Chondrocyte (in vitro differentiated cells): ENCODE results near the gene KIAA0513. TPM values are rescaled to one million over a fixed set of nuclear protein-coding genes. Genes with fewer than 3 reads are reported as not detected.
A peak's percentile ranks its signal among the peaks of the same experiment; 100 is the strongest.

Source experiments
- DNase-seq: peaks from one replicate; pipeline ENCODE4 v3.0.0; 2021; ENCODE audit warnings: mixed read lengths, low spot score
- H3K27ac Mint-ChIP-seq: one replicate; pipeline ENCODE4 v1.8.0; 2021; ENCODE audit warnings: mild to moderate bottlenecking, moderate library complexity, mixed read lengths; ENCODE audit not compliant: unreplicated experiment
- H3K27me3 Mint-ChIP-seq: 2 replicates; pipeline ENCODE4 v1.8.0; 2021; ENCODE audit warnings: low read depth, mixed read lengths
- H3K36me3 Mint-ChIP-seq: 2 replicates; pipeline ENCODE4 v1.8.0; 2021; ENCODE audit warnings: low read depth, mixed read lengths
- H3K4me1 Mint-ChIP-seq: 2 replicates; pipeline ENCODE4 v1.8.0; 2021; ENCODE audit warnings: low read depth, mild to moderate bottlenecking, mixed read lengths
- H3K4me3 Mint-ChIP-seq: one replicate; pipeline ENCODE4 v1.8.0; 2021; ENCODE audit warnings: mild to moderate bottlenecking, moderate library complexity, mixed read lengths; ENCODE audit not compliant: unreplicated experiment
- H3K9me3 Mint-ChIP-seq: 2 replicates; pipeline ENCODE4 v1.8.0; 2021; ENCODE audit warnings: low read depth, mixed read lengths
- CTCF ChIP-seq: fragments of 200-600 bp; sonication (generic); IDR thresholded peaks from 2 replicates; pipeline ENCODE4 v1.5.0; 2021; ENCODE audit warnings: antibody characterized with exemption, mild to moderate bottlenecking, moderate library complexity
- total RNA-seq: library from RNA; stranded (reverse); gene quantifications from 3 replicates; pipeline ENCODE4 v1.2.1, GENCODE V29; 2021

Gene KIAA0513
- total RNA-seq, 1 donor from 2014 or later, result 11.6 TPM

- H3K27me3 Mint-ChIP-seq, result no peaks in the 10 kb centered on the region
- H3K4me3 Mint-ChIP-seq, result peak within 1 kb of the TSS; percentile 98
- TF ChIP-seq CTCF, result peak; percentile 51
- no peak for DNase-seq
- H3K36me3 Mint-ChIP-seq, result no peaks in the 10 kb centered on the region
- peak within 1 kb of the TSS; percentile 100 for H3K27ac Mint-ChIP-seq
- H3K9me3 Mint-ChIP-seq, result no peaks in the 10 kb centered on the region
- H3K4me1 Mint-ChIP-seq, result peaks cover 46% of the 10 kb centered on the region
Observed at GRCh38 chr16:85010931-85011845, 16.4 kb upstream of the KIAA0513 start, which contains the start of gene ZDHHC7. Gene ZDHHC7, minus strand, starts transcription at chr16:85011535. Its CDS starts 20,917 bp downstream, at chr16:84990618.

GRCh38 chr16:85011846-85012284, 15.7 kb upstream of the KIAA0513 start:
- no peak for TF ChIP-seq CTCF
- Mint-ChIP-seq H3K4me1 (peaks cover 43% of the 10 kb centered on the region), H3K4me3 (peak overlapping the region; percentile 93), H3K27me3 (no peaks in the 10 kb centered on the region), H3K36me3 (no peaks in the 10 kb centered on the region), H3K27ac (peak overlapping the region; percentile 100), H3K9me3 (no peaks in the 10 kb centered on the region)
- DNase-seq, result no peak

- Mint-ChIP-seq H3K36me3 (no peaks in the 10 kb centered on the region), H3K27ac (no peak overlapping the region), H3K9me3 (no peaks in the 10 kb centered on the region), H3K4me1 (peaks cover 28% of the 10 kb centered on the region), H3K4me3 (no peak overlapping the region), H3K27me3 (peaks cover 1% of the 10 kb centered on the region)
- DNase-seq, result no peak
- no peak for TF ChIP-seq CTCF
Observed at GRCh38 chr16:85014311-85014710, 13.3 kb upstream of the KIAA0513 start.

GRCh38 chr16:85015481-85016187, 12.0 kb upstream of the KIAA0513 start:
- H3K27ac Mint-ChIP-seq, result no peak overlapping the region
- H3K9me3 Mint-ChIP-seq, result no peaks in the 10 kb centered on the region
- no peak overlapping the region for H3K4me3 Mint-ChIP-seq
- H3K27me3 Mint-ChIP-seq, result peaks cover 7% of the 10 kb centered on the region
- no peak for DNase-seq
- TF ChIP-seq CTCF, result no peak
- peaks cover 15% of the 10 kb centered on the region for H3K4me1 Mint-ChIP-seq
- peaks cover 2% of the 10 kb centered on the region for H3K36me3 Mint-ChIP-seq

- Mint-ChIP-seq H3K36me3 (peaks cover 2% of the 10 kb centered on the region), H3K9me3 (no peaks in the 10 kb centered on the region), H3K4me3 (no peak overlapping the region), H3K27me3 (peaks cover 7% of the 10 kb centered on the region), H3K27ac (no peak overlapping the region), H3K4me1 (peaks cover 7% of the 10 kb centered on the region)
- TF ChIP-seq CTCF, result no peak
- no peak for DNase-seq
Observed at GRCh38 chr16:85017151-85017550, 10.4 kb upstream of the KIAA0513 start.
